Activated CD8-positive, alpha-beta memory T cell treated with anti-CD3 and anti-CD28 coated beads, Interleukin-2, amount 50 U/mL, for 24 hours (primary cell): ENCODE results near the gene WWC1.

Source experiments
- DNase-seq: peaks from one replicate; pipeline ENCODE4 v3.0.0-alpha.2; 2020; ENCODE audit errors: extremely low read depth

The WWC1 gene

DNA sequence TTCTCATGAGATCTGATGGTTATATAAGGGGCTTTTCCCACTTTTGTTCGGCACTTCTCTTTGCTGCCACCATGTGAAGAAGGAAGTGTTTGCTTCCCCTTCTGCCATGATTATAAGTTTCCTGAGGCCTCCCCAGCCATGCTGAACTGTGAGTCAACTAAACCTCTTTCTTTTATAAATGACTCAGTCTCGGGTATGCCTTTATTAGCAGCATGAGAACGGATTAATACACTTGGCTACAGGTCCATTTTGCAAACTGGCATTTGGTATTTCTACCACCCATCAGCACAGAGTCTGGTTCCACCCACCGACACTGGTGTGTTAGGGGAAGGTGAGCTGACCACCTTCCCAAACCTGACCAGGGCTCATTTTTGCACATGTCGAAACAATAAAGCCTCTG, 146.9 kb downstream of the WWC1 start:
- DNase-seq: no peak

DNA sequence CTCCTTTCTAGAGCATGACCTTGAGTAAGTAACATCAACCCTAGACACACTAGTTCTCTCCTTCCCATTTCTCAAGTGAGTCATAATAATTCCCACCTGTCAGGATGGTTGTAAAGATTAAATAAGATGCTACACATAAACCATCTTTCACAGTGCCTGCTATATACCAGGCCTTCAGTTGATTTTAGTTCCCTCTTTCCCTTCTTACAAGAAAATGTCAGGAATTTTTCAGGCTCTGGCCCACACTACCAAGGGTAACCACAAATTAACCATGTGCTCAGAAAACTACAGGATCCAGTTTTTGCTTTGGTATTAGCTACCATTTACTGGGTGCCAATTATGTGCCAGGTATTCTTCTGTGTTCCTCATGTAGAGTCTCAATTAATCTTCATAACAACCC, 152.1 kb downstream of the WWC1 start:
- no peak for DNase-seq

DNA sequence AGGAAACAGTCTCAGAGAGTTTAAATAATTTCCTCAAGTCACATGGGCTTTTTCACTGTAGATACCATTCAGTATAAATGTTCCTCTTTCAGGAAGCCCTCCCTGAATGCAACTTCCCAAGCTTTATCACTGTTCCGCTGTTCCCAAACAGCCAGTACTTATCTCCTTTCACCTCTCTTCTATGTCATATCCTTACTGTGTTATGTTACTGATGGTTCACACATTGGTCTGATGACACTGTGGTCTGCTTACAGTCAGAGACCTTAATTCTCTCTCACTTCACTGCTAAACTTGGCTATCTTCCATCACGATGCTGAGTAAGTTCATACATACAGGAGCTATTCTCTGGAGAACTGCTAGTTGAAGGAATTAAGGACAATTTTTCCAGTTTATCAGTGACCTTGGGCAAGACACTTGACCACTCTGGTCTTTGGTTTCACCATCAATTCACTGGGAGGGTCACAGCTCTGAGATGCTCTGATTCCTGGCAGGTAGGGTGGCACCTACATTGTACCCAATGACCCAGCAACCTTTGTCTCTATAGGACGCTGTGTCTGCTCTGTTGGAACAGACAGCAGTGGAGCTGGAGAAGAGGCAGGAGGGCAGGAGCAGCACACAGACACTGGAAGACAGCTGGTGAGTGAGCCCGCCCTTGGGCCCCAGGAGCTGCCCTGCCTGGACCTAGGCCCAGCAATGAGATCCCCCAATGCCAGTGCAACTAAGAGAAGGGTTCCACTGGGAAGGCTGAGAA, 152.7 kb downstream of the WWC1 start:
- no peak for DNase-seq

DNA sequence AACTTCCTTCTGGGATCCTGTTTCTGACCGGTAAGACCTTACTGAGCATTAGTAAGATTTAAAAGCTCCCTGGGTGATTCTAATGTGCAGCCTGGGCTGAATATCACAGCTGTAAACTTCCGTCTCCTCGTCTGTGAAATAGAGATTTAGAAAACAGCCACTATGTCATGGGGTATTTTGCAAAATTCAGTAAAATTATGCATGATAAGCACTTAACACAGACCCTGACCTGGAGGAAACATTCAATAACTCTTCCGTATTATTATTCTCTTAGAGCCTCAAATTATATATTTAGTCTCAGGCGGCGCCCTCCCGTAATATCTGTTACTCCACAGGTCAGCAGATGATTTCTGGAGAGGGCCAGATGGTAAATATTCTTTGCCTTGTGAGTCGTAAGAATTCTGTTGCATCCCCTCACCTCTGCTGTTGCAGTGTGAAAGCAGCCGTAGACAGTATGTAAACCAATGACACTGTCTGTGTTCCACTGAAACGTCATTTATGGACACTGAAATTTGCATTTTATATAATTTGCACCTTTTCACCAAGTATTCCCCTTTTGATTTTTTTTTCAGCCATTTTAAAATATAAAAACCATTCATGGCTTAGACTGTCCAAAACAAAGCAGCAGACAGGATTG, 155.7 kb downstream of the WWC1 start:
- no peak for DNase-seq

DNA sequence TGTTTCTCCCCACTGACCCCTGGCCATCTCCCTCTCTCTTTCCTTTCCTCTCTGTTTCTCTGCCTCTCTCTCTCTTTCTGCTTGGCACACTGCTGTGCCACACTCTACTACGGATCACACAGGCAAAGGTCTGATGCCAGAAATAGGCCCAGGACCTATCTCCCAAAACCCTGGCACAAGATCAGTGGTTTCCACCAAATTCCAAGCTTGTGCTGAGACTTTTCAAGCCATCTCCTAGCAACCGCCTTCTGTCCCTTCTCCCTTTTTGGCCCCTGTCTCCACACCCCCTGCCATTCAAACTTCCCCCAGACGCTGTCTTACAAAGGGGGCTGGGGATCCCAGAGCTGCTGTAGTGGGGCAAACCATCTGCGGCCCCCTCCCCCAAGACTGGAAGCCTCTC, 156.4 kb downstream of the WWC1 start:
- no peak for DNase-seq

DNA sequence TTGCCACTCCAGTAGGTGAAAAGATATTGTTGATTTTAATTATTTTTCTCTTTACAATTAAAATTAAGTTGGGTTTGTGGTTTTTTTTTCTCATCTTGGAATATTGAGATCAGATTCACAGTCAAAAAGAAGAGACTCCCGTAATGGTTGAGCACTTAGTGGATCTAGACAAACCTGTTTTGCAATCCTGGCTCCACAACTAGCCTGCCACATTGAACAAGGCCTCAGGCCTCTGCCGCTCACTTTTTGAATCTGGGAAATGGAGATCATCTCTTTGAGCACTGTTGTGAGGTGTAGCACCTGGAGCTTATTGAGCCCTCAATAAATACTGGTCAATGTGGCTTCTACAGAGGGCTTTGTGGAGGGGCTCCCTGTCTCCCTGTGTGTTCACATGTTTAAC, 157.7 kb downstream of the WWC1 start:
- no peak for DNase-seq

DNA sequence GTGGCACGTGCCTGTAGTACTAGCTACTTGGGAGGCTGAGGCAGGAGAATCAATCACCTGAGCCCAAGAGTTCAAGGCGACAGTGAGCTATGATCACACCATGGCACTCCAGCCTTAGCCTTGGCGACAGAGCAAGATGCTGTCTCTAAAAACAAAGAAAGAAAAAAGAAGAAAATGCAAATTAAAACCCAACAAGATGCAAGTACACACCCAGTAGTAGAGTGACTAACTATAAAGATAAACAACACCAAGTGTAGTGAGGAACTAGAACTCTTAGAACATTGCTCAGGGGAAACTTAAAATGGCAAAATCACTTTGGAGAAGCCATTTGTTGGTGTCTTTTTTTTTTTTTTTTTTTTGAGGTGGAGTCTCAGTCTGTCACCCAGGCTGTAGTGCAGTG, 160.1 kb downstream of the WWC1 start:
- DNase-seq: no peak

DNA sequence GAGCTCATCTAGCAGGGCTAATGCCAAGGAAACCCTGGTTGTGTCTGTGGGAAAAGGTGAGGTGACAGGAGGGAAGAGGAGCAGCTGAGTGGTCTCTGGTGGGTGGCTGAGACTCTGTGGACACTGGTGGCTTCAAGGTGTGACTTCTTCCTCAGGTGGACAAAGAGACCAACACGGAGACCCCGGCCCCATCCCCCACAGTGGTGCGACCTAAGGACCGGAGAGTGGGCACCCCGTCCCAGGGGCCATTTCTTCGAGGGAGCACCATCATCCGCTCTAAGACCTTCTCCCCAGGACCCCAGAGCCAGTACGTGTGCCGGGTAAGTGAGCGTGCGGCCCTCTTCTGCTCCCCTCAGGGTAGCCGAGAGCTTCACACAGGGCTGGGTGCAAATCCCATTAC, 163.8 kb downstream of the WWC1 start:
- no peak for DNase-seq

DNA sequence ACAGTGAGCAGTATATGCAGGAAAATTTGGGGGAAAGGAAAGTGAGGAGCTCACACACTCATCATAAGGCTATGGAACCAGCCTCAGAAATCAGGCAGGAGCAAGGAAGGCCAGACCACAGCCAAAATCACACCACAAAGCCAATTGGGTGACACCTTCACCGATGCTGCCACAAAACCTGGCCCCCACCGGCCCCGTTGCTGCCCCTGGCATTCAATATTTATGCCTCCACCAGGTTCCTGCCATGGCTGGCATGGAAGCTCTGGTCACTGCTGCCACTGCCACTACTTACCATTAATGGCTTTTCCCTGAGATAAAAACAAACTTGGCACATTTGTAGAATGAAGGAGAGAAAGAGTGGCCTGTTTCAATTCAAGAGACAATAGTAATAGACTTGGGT, 166.1 kb downstream of the WWC1 start:
- no peak for DNase-seq

DNA sequence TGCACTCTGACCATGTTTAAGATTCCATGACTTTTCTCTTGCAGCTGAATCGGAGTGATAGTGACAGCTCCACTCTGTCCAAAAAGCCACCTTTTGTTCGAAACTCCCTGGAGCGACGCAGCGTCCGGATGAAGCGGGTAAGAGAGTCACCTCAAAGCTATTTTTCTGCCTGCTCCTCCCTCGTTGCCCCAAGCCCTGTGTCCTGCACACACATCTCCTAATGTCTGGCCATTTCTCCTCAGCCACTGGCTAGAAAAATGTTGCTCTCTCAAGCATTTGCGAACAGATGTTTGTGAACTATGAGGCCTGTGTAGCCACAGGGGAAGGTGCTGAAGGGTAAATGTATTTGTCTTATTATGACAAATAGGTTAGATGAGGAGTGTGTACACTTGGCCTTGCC, 169.2 kb downstream of the WWC1 start:
- DNase-seq: no peak

DNA sequence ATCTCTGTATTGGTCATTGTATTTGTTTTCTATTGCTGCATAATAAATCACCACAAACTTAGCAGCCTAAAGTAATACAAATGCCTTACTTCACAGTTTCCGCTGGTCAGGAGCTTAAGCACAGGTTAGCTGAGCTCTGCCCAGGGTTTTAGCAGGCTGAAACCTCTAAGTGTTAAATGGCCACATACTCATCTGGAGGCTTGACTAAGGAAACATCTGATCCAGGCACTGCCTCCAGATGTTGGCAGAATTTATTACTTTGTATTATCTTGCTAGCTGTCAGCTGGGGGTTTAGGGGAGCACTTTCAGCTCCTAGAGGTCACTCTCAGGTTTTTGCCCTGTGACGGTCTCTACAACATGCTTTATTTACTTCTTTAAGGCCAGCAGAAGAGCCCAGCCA, 171.6 kb downstream of the WWC1 start:
- DNase-seq: no peak

DNA sequence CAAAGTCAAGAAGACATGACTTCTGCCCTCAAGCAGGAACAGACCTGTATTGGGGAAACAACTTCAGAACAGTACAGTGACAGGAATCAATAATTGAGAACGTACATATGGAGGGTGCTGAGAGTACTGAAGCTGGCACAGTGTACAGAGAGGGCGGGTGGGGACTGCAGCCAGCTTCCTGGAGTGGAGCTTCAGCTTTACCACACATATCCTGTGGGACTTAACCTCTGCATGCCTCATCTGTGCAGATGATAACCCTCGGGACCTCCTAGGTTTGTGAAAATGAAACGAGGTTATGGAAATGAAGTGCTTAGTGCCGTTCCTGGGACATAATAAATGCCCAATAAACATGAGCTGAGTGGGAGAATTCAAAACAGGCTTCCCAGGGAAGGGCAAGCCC, 172.8 kb downstream of the WWC1 start:
- DNase-seq: no peak

DNA sequence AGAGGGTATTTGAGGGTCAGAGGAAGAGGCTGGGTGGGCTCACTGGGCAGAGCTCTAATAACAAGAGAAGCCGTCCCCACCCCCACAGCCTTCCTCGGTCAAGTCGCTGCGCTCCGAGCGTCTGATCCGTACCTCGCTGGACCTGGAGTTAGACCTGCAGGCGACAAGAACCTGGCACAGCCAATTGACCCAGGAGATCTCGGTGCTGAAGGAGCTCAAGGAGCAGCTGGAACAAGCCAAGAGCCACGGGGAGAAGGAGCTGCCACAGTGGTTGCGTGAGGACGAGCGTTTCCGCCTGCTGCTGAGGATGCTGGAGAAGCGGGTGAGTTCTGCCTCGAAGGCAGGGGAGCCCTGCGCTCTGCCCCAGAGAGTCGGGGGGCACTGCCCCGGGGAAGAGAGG, 173.2 kb downstream of the WWC1 start:
- no peak for DNase-seq

DNA sequence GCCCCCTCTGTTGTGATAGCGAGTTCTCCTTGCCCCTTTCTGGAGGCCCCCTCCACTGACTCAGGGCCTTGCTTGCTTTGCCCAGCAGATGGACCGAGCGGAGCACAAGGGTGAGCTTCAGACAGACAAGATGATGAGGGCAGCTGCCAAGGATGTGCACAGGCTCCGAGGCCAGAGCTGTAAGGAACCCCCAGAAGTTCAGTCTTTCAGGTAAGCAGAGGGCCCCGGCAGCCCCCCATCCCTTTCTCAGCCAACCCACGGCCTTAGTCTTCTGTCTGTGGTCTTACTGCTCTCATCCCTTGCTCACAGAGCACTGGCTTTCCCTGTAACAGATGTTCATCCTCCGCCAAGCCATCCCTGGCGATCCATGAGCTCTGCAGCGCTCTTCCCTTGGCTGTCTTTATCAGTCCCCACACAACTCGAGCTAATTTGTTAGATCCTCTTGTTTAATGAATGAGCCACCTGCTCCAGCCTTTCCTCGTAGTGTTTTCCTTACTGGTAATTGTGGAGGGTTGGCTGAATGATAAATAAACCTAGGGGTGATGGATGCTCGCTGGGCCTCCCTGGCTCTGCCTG, 176.4 kb downstream of the WWC1 start:
- no peak for DNase-seq

DNA sequence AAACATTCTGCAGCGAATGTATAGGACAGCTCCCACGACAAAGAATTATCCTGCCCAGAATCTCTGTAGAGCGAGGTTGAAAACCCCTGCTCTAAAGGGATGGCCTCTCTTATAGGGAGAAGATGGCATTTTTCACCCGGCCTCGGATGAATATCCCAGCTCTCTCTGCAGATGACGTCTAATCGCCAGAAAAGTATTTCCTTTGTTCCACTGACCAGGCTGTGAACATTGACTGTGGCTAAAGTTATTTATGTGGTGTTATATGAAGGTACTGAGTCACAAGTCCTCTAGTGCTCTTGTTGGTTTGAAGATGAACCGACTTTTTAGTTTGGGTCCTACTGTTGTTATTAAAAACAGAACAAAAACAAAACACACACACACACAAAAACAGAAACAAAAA, 177.4 kb downstream of the WWC1 start:
- no peak for DNase-seq

DNA sequence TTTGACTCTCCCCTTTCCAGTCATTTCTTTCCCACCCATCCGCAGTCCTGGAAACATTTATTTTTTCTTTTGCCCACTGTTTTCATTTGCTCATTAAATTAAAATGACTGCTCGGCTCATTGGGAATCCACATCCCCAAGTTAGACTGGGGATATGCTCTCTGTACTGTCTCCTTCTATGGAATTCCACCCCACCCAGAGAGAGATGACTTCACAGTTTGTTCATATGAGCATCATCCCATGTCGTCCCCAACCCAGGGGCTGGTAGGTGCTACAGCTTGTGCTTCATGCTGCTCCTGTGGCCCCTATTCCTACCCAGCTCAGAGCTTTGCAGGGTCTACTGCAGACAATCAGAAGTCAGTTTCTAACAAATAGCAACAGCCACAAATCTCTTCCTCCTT, 178.4 kb downstream of the WWC1 start:
- DNase-seq: no peak

DNA sequence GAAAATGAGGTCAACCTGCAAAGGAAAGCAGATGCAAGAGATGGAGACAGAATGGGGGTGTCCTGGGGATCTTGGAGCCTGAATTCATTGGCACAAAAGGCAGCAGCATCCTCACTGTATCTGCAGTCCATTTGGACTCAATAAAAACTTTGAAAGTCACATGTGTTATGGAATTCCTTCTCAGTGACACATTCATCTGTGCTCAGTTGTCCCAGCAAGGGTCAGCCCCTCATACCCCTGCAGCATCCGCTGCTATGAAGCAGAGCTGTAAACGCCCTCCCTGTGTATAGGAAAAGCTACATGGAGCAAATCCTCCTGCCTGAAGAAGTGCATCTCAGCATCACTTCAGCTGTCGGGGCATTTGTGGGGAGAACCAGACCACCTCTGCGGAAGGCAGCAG, 180.3 kb downstream of the WWC1 start:
- no peak for DNase-seq

DNA sequence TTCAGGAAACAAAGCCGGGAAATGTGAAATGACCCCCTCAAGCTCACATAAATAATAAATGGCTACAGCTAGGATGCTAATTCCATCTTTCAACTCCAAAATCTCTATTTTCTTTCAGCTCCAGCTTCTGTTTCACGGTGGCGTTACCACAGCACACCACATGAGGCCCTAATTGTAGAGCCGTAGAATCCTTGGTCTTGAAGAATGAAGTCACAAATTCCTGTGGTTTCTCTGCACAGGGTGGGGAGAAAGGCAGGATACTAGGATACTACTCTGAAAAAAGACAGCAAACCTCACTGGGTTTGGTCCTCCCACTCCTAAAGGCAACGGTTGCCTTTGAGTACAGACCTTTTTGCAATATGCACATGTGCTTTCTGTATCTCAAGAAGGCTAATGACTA, 180.9 kb downstream of the WWC1 start:
- DNase-seq: no peak

DNA sequence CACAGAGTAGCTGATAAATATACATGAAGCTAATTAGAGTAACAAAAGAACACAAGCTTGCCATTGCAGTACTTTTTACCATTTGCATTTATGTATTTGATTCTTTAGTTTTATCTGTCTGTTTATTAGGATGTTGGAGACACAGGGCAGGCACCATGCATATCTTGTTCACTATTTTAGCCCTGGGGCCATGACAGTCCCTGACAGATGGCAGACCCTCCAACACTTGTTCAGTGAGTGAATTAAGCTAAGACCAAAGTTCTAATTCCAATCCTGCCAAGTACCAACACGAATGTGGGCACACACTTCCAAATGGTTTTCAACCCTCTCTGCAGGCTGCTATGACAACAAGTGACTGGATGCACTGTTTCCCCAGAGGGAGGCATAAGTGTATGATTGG, 182.9 kb downstream of the WWC1 start:
- no peak for DNase-seq

DNA sequence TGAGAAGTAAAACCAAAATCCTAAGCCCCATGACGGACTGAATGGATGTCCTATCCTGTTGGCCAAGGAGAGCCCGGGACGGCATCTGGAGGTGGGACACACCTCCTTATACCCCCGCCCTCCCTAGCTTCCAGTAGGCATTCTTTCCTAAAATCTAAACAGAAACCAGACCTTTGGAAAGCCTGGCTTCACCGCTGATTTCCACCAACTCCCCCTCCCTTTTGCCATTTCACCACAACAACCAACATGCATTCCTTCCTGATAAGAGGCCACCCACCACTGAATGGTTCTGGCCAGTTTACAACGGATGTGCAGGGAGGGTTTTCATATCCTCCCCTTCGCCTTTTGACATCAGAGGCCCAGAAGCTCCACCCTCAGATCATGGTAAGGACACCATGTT, 185.6 kb downstream of the WWC1 start:
- no peak for DNase-seq

DNA sequence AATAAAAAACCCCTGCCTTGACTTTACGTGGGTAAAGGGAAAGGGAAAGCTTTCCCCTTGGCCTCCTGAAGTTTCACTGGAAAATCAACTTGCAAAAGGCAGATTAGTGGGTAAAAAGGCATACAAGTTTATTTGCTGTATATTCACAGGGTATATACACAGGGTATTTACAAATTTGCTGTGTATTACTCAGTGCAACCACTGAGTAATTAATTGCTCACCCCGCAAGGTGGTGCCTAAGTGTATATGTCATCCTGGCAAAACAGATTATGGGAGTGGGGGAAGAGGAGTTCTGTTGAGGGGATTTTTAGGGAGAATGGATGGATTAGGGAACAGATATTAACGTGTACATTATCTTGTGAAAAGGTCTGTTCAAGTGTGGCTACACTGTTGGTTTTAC, 187.7 kb downstream of the WWC1 start:
- no peak for DNase-seq

DNA sequence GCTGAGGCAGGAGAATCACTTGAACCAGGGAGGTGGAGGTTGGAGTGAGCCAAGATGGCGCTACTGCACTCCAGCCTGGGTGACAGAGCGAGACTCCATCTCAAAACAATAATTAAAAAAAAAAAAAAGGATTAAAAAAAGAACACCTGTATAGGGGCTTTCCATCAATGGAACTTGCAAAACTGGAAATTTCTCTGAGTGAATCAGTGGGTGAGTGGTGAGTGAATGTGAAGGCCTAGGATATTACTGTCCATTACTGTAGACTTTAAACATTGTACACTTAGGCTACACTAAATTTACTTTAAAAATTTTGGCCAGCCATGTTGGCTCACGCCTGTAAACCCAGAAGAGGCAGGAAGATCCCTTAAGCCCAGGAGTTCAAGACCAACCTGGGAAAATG, 189.2 kb downstream of the WWC1 start:
- DNase-seq: no peak

DNA sequence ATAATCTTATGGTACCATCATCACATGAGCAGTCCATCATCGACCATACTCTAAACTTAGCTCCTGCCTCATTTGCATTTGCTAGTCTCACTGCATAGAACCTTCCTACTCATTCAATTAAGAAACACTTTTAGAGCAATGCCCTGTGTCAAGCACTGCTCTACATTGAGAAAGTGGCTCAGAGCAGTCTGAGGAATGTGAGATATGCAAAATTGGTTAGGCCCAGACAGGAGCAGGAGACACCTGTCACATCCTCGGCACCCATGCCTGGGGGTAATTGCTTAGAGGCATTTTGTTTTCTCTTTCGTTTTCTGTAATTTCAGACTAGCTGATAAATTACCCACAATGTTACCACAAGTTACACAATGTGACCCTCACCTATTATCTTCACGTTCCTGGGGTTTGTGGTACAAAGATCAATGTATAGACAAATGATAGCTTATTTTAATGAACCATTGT, 189.9 kb downstream of the WWC1 start:
- DNase-seq: no peak

DNA sequence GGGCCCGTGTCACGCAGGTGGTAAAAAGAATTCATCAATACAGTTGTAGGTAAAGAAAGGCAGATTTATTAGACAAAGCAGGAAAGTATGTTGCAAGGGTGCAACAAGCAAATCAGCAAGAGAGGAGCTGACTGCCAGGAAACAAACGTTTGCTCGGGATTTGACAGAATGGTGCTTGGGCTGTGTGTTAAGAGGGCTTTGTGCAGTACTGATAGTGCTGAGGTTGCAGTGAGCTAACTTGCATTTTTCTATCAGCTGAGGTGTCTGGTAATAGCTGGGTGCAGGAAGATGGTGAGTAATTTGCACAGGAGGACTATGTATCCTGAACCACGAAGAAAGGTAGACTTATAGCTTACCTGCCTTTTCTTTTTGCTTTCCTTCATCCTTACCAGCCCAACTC, 190.9 kb downstream of the WWC1 start:
- DNase-seq: no peak
